IMR-90 (cell line): Measurements from ENCODE around the gene RPL27A. TPM values are rescaled to one million over a fixed set of nuclear protein-coding genes. Genes with fewer than 3 reads are reported as not detected.
A peak's percentile ranks its signal among the peaks of the same experiment; 100 is the strongest.

Source experiments
- ATAC-seq: fragments of 200-7000 bp; cut with Tn5 transposase; 2 replicates; pipeline ENCODE4 v1.9.1; 2020; ENCODE audit warnings: low read depth, mild to moderate bottlenecking, moderate library complexity
- BruUV-seq: library from RNA; stranded (reverse); fragments of 400-500 nt; replicated peaks from 2 replicates; lab custom pipeline; 2021; lab: Mats Ljungman, UMichigan
- CTCF ChIA-PET: fragments of 300-600 bp; formaldehyde crosslinking; extraction: SDS; loops from one replicate; lab custom pipeline; 2021; ENCODE audit warnings: antibody characterized with exemption; lab: Yijun Ruan, JAX
- POLR2A ChIA-PET: fragments of 300-600 bp; sonication (Branson Sonifier 250); formaldehyde crosslinking; loops from one replicate; lab custom pipeline; 2022; ENCODE audit warnings: antibody characterized with exemption; ENCODE audit not compliant: unreplicated experiment; lab: Charles Lee
- DNase-seq: peaks from one replicate; pipeline ENCODE4 v3.0.0; 2013
- H2AFZ ChIP-seq: replicated peaks from 2 replicates; pipeline ENCODE3; 2013; ENCODE audit warnings: low read length, mild to moderate bottlenecking; ENCODE audit not compliant: poor library complexity
- H2AK5ac ChIP-seq: 2 replicates; pipeline ENCODE4 v1.6.1; 2013; ENCODE audit warnings: low read depth, low read length, inconsistent platforms
- H2AK9ac ChIP-seq: replicated peaks from 2 replicates; pipeline ENCODE3; 2013; ENCODE audit warnings: mild to moderate bottlenecking, low read depth, low read length, moderate library complexity; ENCODE audit not compliant: poor library complexity
- H2BK120ac ChIP-seq: 2 replicates; pipeline ENCODE4 v1.6.1; 2013; ENCODE audit warnings: low read depth, low read length, inconsistent platforms
- H2BK15ac ChIP-seq: 3 replicates; pipeline ENCODE4 v1.6.1; 2013; ENCODE audit warnings: low read depth, low read length, inconsistent platforms
- H2BK20ac ChIP-seq: 2 replicates; pipeline ENCODE4 v1.6.1; 2013; ENCODE audit warnings: low read depth, mild to moderate bottlenecking, inconsistent platforms, low read length, moderate library complexity
- H2BK5ac ChIP-seq: 2 replicates; pipeline ENCODE4 v1.6.1; 2013; ENCODE audit warnings: mild to moderate bottlenecking, low read depth, low read length, inconsistent platforms; ENCODE audit not compliant: poor library complexity, severe bottlenecking
- H3K14ac ChIP-seq: replicated peaks from 2 replicates; pipeline ENCODE4 v1.6.1; 2013; ENCODE audit warnings: low read depth, low read length, inconsistent platforms
- H3K18ac ChIP-seq: 2 replicates; pipeline ENCODE4 v1.6.1; 2013; ENCODE audit warnings: low read depth, low read length, control low read depth
- H3K23ac ChIP-seq: 2 replicates; pipeline ENCODE4 v1.6.1; 2013; ENCODE audit warnings: low read depth, low read length, inconsistent platforms
- H3K27ac ChIP-seq: 2 replicates; pipeline ENCODE4 v1.5.1; 2013; ENCODE audit warnings: mild to moderate bottlenecking, control low read depth, low read length; ENCODE audit not compliant: insufficient read depth
- H3K27me3 ChIP-seq: 2 replicates; pipeline ENCODE4 v1.6.1; 2013; ENCODE audit warnings: low read length; ENCODE audit not compliant: control insufficient read depth, insufficient read depth
- H3K36me3 ChIP-seq: 2 replicates; pipeline ENCODE4 v1.6.1; 2013; ENCODE audit warnings: low read length, mixed read lengths; ENCODE audit not compliant: control insufficient read depth, insufficient read depth
- H3K4ac ChIP-seq: 2 replicates; pipeline ENCODE4 v1.6.1; 2013; ENCODE audit warnings: low read depth, low read length, inconsistent platforms
- H3K4me1 ChIP-seq: 2 replicates; pipeline ENCODE4 v1.6.1; 2013; ENCODE audit warnings: low read length, mixed read lengths; ENCODE audit not compliant: control insufficient read depth, insufficient read depth
- H3K4me2 ChIP-seq: 2 replicates; pipeline ENCODE4 v1.6.1; 2013; ENCODE audit warnings: low read depth, mild to moderate bottlenecking, control low read depth, low read length, moderate library complexity
- H3K4me3 ChIP-seq: 2 replicates; pipeline ENCODE4 v1.5.1; 2013; ENCODE audit warnings: low read depth, mild to moderate bottlenecking, control low read depth, low read length, moderate library complexity; ENCODE audit not compliant: insufficient read depth
- H3K56ac ChIP-seq: 2 replicates; pipeline ENCODE4 v1.6.1; 2013; ENCODE audit warnings: low read length, inconsistent platforms; ENCODE audit not compliant: insufficient read depth; ENCODE audit errors: extremely low read depth
- H3K79me1 ChIP-seq, 2 experiments: 2 replicates each; pipeline ENCODE4 v1.6.1; 2013; ENCODE audit warnings: low read length in 2 of 2, inconsistent platforms in 1 of 2, low read depth in 1 of 2
- H3K9ac ChIP-seq: 2 replicates; pipeline ENCODE4 v1.6.1; 2013; ENCODE audit warnings: low read depth, low read length, control low read depth
- H3K9me1 ChIP-seq: 2 replicates; pipeline ENCODE4 v1.6.1; 2013; ENCODE audit warnings: low read length, inconsistent platforms; ENCODE audit not compliant: insufficient read depth
- H3K9me3 ChIP-seq: 2 replicates; pipeline ENCODE4 v1.6.1; 2013; ENCODE audit warnings: low read length; ENCODE audit not compliant: control insufficient read depth, insufficient read depth
- H4K20me1 ChIP-seq: 2 replicates; pipeline ENCODE4 v1.6.1; 2013; ENCODE audit warnings: low read length, inconsistent platforms; ENCODE audit not compliant: insufficient read depth
- H4K5ac ChIP-seq: 2 replicates; pipeline ENCODE4 v1.6.1; 2013; ENCODE audit warnings: mild to moderate bottlenecking, low read depth, low read length, control low read depth
- H4K8ac ChIP-seq, 2 experiments: 2 replicates each; pipeline ENCODE4 v1.6.1; 2013; ENCODE audit warnings: low read depth in 2 of 2, low read length in 2 of 2, control low read depth in 1 of 2, inconsistent platforms in 1 of 2
- H4K91ac ChIP-seq: 2 replicates; pipeline ENCODE4 v1.6.1; 2013; ENCODE audit warnings: low read depth, low read length, inconsistent platforms; ENCODE audit not compliant: insufficient read depth
- BHLHE40 ChIP-seq: fragments of 150-350 bp; IDR thresholded peaks from 2 replicates; pipeline ENCODE4 v1.6.1; 2016; ENCODE audit warnings: mild to moderate bottlenecking, low read depth, low read length
- CEBPB ChIP-seq: IDR thresholded peaks from 2 replicates; pipeline ENCODE4 v1.6.1; 2012; ENCODE audit warnings: low read depth, low read length, improper control_type of control experiment
- CHD1 ChIP-seq: IDR thresholded peaks from 2 replicates; pipeline ENCODE4 v1.6.1; 2012; ENCODE audit warnings: low read depth, low read length, improper control_type of control experiment
- FOS ChIP-seq: fragments of 150-350 bp; IDR thresholded peaks from 2 replicates; pipeline ENCODE4 v1.6.1; 2016; ENCODE audit warnings: low read depth, low read length
- MAFK ChIP-seq: IDR thresholded peaks from 2 replicates; pipeline ENCODE4 v1.6.1; 2012; ENCODE audit warnings: low read depth, low read length, improper control_type of control experiment
- MAZ ChIP-seq: IDR thresholded peaks from 2 replicates; pipeline ENCODE4 v1.6.1; 2012; ENCODE audit warnings: low read depth, mild to moderate bottlenecking, low read length, improper control_type of control experiment, moderate library complexity, borderline replicate concordance
- MXI1 ChIP-seq: IDR thresholded peaks from 2 replicates; pipeline ENCODE4 v1.6.1; 2012; ENCODE audit warnings: low read depth, mild to moderate bottlenecking, low read length, moderate library complexity, borderline replicate concordance
- NFE2L2 ChIP-seq: fragments of 150-350 bp; IDR thresholded peaks from 2 replicates; pipeline ENCODE4 v1.6.1; 2016; ENCODE audit warnings: low read depth, mild to moderate bottlenecking, low read length
- POLR2A ChIP-seq: IDR thresholded peaks from 2 replicates; pipeline ENCODE4 v1.6.1; 2012; ENCODE audit warnings: mild to moderate bottlenecking, low read depth, low read length
- RAD21 ChIP-seq: IDR thresholded peaks from 2 replicates; pipeline ENCODE4 v1.6.1; 2012; ENCODE audit warnings: low read length, improper control_type of control experiment
- RCOR1 ChIP-seq: IDR thresholded peaks from 2 replicates; pipeline ENCODE4 v1.6.1; 2012; ENCODE audit warnings: mild to moderate bottlenecking, low read length, improper control_type of control experiment; ENCODE audit not compliant: insufficient replicate concordance
- RFX5 ChIP-seq: IDR thresholded peaks from 2 replicates; pipeline ENCODE4 v1.8.0; 2012; ENCODE audit warnings: low read depth, mild to moderate bottlenecking, low read length, moderate library complexity
- SMC3 ChIP-seq: fragments of 150-350 bp; IDR thresholded peaks from 2 replicates; pipeline ENCODE4 v1.6.1; 2016; ENCODE audit warnings: low read depth, mild to moderate bottlenecking, antibody characterized with exemption, low read length, moderate library complexity
- WGBS, 2 experiments: methylation state at CpG; one replicate each; pipeline versions ENCODE4 v1.1.5 to v1.1.7; 2013; ENCODE audit warnings: missing lambda C conversion rate in 2 of 2; ENCODE audit not compliant: insufficient read length in 1 of 2; ENCODE audit errors: extremely low coverage in 2 of 2; 5-methylcytosine and 5-hydroxymethylcytosine counted together
- dilution Hi-C: fragments of 300-500 bp; cut with HindIII; formaldehyde crosslinking; loops from one replicate; pipeline ENCODE4 v1.14.3; 2018; ENCODE audit warnings: low sequenced_read_pairs; ENCODE audit not compliant: unreplicated experiment
- in situ Hi-C: fragments of 300-500 bp; cut with MboI; formaldehyde crosslinking; loops from 3 replicates; pipeline ENCODE4 v1.14.3; 2019; ENCODE audit warnings: low sequenced_read_pairs, inconsistent platforms, mixed read lengths
- intact Hi-C: fragments of 100-400 bp; cut with micrococcal nuclease; formaldehyde crosslinking; loops from 2 replicates; pipeline ENCODE4 v1.10.0; 2022
- polyA plus RNA-seq, 3 experiments: library from polyadenylated mRNA; depleted of rRNA; stranded (reverse); fragments of >200 nt; gene quantifications; 2 replicates each; pipeline ENCODE4 v1.2.3, GENCODE V29; 2012; ENCODE audit warnings: low replicate concordance in 1 of 3
- total RNA-seq: library from RNA; depleted of rRNA; stranded (reverse); fragments of >200 nt; gene quantifications from 2 replicates; pipeline ENCODE4 v1.2.3, GENCODE V29; 2012
- TF ChIP-seq, protein P1 (sequence below): conservative IDR thresholded peaks from 2 replicates; pipeline ENCODE4 v1.5.1; 2012; ENCODE audit warnings: mild to moderate bottlenecking, low read depth, low read length, improper control_type of control experiment
- TF ChIP-seq, protein P2 (sequence below): fragments of 150-350 bp; IDR thresholded peaks from 2 replicates; pipeline ENCODE4 v1.6.1; 2017; ENCODE audit warnings: mild to moderate bottlenecking, antibody characterized with exemption, low read length, low read depth
- TF ChIP-seq, protein P3 (sequence below): fragments of 150-350 bp; IDR thresholded peaks from 2 replicates; pipeline ENCODE4 v1.6.1; 2016; ENCODE audit warnings: low read depth, mild to moderate bottlenecking, low read length, moderate library complexity, borderline replicate concordance

Gene RPL27A
- total and polyA plus RNA-seq, 2 of the 4 experiments (the other 2 are of a cell fraction) = 786 to 849 TPM

DNA sequence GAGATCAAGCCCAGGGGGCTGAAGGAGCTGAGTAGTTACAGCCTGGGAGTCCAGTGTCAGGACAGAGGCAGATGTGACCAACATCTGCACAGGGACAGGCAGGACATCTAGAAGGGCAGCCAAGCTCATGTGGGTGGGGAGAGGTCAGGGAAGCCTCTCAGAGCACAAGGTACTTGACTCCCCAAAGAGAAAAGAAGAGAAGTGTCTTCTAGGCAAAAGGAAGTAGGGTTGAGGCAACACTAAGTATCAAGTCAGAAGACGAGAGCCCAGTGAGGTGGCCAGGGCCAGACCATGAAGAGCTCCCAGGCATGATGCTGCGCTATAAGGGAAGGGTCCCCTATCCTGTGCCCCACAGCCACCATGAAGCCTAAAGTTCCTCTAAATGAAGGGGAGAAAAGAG, 21.5 kb downstream of the RPL27A start:
- no peak overlapping the region for H3K4ac ChIP-seq
- no peak overlapping the region for H3K56ac ChIP-seq
- no peak overlapping the region for H3K18ac ChIP-seq
- no peak overlapping the region for H4K91ac ChIP-seq
- dilution Hi-C loops (no loop called here), intact Hi-C loops (no loop called here), in situ Hi-C loops (no loop called here)
- H3K4me1 ChIP-seq = peaks cover 16% of the 10 kb centered on the region
- peaks cover 21 to 69% of the 10 kb centered on the region in 2 experiments for H3K79me1 ChIP-seq
- peaks cover 6% of the 10 kb centered on the region; the same call in 1 of the 2 replicates for H3K9me1 ChIP-seq
- H2AK9ac ChIP-seq = no peak overlapping the region
- H4K8ac ChIP-seq = no peak overlapping the region
- no peaks in the 10 kb centered on the region for H4K20me1 ChIP-seq
- H2BK120ac ChIP-seq = no peak overlapping the region
- no CpG with 5 or more reads among the region's 2 CpGs for WGBS, 2 experiments
- peaks cover 78% of the 10 kb centered on the region for H3K36me3 ChIP-seq
- H3K27ac ChIP-seq = no peak overlapping the region
- H3K14ac ChIP-seq = no peak overlapping the region
- BruUV-seq = no TSS peak
- no peak overlapping the region for H3K4me3 ChIP-seq
- no peak overlapping the region for H4K5ac ChIP-seq
- CTCF ChIA-PET = no interaction called here
- no peaks in the 10 kb centered on the region for H3K9me3 ChIP-seq
- no peak overlapping the region for H3K9ac ChIP-seq
- no peak overlapping the region for H2BK5ac ChIP-seq
- DNase-seq (no peak), ATAC-seq (no peak)
- H2AFZ ChIP-seq = no peak overlapping the region
- H3K4me2 ChIP-seq = no peak overlapping the region
- H2BK15ac ChIP-seq = no peak overlapping the region
- POLR2A ChIA-PET = no interaction called here
- H3K27me3 ChIP-seq = no peaks in the 10 kb centered on the region
- H3K23ac ChIP-seq = no peak overlapping the region
- H2BK20ac ChIP-seq = no peak overlapping the region
- H2AK5ac ChIP-seq = peak overlapping the region; percentile 4; the same call in 1 of the 2 replicates
- TF ChIP-seq CEBPB (no peak), MXI1 (no peak), RAD21 (no peak), POLR2A (no peak), RFX5 (no peak), RCOR1 (no peak), MAFK (no peak), SMC3 (no peak), NFE2L2 (no peak), BHLHE40 (no peak), CHD1 (no peak), FOS (no peak), MAZ (no peak)
- TF ChIP-seq, protein P1, sequence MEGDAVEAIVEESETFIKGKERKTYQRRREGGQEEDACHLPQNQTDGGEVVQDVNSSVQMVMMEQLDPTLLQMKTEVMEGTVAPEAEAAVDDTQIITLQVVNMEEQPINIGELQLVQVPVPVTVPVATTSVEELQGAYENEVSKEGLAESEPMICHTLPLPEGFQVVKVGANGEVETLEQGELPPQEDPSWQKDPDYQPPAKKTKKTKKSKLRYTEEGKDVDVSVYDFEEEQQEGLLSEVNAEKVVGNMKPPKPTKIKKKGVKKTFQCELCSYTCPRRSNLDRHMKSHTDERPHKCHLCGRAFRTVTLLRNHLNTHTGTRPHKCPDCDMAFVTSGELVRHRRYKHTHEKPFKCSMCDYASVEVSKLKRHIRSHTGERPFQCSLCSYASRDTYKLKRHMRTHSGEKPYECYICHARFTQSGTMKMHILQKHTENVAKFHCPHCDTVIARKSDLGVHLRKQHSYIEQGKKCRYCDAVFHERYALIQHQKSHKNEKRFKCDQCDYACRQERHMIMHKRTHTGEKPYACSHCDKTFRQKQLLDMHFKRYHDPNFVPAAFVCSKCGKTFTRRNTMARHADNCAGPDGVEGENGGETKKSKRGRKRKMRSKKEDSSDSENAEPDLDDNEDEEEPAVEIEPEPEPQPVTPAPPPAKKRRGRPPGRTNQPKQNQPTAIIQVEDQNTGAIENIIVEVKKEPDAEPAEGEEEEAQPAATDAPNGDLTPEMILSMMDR = no peak
- TF ChIP-seq, protein P2, sequence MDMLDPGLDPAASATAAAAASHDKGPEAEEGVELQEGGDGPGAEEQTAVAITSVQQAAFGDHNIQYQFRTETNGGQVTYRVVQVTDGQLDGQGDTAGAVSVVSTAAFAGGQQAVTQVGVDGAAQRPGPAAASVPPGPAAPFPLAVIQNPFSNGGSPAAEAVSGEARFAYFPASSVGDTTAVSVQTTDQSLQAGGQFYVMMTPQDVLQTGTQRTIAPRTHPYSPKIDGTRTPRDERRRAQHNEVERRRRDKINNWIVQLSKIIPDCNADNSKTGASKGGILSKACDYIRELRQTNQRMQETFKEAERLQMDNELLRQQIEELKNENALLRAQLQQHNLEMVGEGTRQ = no peak
- TF ChIP-seq, protein P3, sequence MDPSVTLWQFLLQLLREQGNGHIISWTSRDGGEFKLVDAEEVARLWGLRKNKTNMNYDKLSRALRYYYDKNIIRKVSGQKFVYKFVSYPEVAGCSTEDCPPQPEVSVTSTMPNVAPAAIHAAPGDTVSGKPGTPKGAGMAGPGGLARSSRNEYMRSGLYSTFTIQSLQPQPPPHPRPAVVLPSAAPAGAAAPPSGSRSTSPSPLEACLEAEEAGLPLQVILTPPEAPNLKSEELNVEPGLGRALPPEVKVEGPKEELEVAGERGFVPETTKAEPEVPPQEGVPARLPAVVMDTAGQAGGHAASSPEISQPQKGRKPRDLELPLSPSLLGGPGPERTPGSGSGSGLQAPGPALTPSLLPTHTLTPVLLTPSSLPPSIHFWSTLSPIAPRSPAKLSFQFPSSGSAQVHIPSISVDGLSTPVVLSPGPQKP = no peak
